Bone marrow (tissue), 2 donors: ENCODE measurements around the gene FIP1L1.
"Not testable (repeated sequence)": the region's sequence is repeated elsewhere in the genome, so short reads cannot be mapped to it uniquely, and the experiment has no call there.

Experiments
- DNase-seq, 2 donors: peaks; one replicate each; lab custom pipeline; 2025; lab: John Stamatoyannopoulos, UW

Gene FIP1L1

DNA sequence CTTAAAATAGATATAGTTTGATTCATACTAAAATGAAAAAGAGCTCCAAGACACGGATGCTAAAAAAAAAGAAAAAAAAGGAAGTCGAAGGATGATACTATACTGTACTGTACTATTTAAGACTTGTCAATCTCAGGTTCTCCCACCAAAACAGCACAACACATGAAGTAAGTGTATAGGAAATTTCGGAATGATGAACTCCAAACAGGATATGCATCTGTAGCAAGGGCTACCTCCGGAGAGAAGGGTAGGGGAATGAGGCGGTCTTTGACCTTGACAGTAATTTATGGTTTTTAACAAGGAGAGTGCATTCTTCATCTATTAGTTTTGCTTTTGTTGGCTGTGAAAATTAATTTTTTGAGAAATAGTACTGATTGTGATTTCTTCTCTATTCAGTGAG is 541 bp upstream of the FIP1L1 start:
- DNase-seq = peak in 1 of 2 donors; percentile 14

DNA sequence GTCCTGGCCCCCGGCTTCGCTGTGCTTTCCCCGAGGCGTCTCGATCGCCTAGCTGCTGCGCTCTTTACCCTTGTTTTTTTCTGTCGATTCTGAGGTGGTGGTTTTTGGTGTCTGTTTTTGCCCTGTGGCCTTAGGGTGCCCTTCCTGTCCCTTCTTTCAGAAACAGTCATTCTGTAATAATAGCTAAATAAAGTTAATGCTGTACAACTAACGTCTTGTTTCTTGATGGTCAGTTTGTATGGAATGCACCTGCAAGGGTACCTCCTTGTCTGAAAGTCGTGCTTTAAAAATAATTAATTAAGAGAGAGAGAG is 686 bp downstream of the FIP1L1 start:
- DNase-seq = no peak

DNA sequence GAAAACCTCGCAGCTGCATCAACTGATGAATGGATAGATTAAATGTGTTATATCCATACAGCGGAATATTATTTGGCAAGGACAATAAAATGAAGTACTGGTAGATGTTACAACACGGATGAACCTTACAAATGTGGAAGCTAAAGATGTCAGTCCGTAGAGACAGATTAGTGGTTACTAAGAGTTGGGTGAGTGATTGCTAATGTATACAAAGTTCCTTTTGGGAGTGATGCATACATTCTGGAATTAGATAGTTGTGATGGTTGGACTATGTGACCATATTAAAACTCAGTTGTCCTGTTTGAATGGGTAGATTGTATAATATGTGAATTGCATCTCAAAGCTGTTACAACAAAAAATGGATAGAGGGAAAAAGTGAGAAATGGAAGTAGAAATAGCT is 2.8 kb downstream of the FIP1L1 start:
- DNase-seq = no peak

DNA sequence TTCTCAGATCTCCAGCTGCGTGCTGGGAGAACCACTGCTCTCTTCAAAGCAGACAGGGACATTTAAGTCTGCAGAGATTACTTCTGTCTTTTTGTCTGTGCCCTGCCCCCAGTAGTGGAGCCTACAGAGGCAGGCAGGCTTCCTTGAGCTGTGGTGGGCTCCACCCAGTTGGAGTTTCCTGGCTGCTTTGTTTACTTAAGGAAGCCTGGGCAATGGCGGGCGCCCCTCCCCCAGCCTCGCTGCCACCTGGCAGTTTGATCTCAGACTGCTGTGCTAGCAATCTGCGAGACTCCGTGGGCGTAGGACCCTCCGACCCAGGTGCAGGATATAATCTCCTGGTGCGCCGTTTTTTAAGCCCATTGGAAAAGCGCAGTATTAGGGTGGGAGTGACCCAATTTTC is 32.0 kb downstream of the FIP1L1 start:
- DNase-seq = not testable (repeated sequence)

DNA sequence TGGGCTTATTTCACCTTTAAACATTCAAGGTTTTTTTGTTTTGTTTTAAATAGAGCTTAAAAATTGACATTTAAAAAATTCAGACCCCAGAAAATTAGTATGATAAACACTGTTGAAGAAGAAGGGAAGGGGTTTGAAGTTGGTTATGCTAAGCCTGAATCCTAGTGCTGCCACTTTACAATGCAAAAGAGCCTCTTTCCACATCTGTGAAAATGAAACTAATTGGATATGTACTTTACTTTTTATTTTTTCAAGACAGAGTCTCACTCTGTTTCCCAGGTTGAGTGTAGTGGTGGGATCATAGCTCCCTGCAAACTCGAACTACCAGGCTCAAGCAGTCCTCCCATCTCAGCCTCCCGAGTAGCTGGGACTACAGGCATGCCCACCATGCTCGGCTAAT is 41.8 kb downstream of the FIP1L1 start:
- no peak for DNase-seq

DNA sequence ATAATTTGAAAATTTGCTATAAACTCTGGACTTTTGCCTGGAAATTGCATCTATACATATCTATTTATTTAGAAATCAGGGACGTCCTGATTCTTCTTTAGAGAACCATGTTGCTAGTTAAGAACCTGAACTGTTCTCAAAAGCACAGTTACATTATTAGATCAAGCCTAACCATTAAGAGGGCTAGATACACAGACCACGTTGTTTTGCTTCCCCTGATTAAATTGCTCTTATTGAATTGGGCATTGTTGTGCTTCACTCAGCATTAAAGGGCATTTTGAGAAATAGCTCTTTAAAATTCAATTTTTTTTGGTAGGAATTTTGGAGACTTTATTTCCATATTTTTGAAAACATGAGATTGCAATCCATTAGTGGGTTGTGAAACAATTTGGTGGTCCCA is 44.4 kb downstream of the FIP1L1 start:
- DNase-seq = no peak

DNA sequence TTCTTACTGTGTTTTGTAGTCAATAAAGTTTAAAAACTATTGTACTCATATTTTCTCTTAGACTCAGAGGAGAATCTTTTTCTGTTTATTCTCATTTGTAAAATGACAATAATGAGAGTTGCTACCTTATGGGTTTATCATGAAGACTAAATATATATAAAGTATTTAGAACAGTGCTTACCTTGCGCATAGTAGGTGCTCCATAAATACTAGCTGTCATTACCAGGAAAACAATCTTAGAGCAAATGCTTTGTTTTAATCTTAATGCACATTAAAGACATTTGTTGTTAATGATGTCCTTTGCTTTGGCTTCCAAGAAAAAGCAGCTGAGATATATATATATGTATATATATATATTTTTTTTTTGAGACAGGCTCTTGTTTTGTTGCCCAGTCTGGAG is 44.9 kb downstream of the FIP1L1 start:
- no peak for DNase-seq

DNA sequence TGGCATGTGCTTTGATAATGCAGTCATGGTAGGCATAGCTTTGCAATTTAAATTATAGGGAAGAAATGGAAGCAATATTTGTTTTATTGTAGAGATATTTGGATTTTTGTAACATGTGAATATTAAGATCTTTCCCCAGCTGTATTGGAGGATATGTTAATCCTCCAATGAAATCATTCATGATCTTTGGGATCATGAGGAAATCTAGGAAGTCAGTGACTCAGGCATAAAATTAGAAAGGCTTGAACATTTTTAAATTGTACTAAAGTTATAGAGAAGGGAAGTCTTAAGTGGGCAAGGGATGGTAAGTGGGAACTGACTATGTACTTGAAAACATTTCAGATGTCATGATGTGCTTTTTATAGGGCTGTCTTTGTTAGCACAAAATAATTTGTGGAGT is 46.8 kb downstream of the FIP1L1 start:
- no peak for DNase-seq

DNA sequence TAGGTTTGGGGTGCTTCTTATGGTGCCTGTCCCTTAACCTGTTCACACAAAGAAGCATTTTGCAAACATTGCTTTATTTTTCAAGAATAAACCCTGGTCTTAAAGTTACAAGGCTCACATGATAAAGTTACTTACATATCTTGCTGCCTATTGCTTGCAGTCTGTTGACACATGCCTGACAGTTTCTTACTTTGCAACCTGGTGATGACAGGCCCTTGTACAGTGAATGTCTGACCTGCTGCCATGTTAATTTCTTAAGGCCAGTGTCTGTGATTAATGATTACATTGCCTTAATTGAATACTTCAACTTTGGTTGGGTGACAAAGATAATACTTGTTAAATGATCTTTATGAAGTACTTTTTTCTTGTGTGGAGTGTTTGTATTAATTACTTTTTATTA is 49.9 kb downstream of the FIP1L1 start:
- DNase-seq = no peak

DNA sequence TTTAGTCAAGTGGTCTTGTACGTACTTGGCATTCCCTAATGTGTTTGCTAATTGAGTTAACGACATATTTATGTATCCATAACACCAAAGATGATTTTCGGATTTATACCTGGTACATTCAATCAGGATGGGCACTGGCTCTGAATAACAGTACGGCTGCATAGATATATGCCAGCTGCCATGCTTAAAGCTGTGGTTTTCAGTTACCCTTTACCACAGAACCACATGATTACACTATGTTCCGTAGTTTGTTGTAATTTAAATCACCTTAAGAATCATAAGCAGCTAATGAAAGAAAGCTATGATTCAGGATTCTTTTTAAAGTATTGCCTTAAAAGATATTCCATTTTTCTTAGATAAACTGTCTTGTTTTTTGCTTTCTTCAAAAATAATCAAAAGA is 53.6 kb downstream of the FIP1L1 start:
- DNase-seq = no peak

DNA sequence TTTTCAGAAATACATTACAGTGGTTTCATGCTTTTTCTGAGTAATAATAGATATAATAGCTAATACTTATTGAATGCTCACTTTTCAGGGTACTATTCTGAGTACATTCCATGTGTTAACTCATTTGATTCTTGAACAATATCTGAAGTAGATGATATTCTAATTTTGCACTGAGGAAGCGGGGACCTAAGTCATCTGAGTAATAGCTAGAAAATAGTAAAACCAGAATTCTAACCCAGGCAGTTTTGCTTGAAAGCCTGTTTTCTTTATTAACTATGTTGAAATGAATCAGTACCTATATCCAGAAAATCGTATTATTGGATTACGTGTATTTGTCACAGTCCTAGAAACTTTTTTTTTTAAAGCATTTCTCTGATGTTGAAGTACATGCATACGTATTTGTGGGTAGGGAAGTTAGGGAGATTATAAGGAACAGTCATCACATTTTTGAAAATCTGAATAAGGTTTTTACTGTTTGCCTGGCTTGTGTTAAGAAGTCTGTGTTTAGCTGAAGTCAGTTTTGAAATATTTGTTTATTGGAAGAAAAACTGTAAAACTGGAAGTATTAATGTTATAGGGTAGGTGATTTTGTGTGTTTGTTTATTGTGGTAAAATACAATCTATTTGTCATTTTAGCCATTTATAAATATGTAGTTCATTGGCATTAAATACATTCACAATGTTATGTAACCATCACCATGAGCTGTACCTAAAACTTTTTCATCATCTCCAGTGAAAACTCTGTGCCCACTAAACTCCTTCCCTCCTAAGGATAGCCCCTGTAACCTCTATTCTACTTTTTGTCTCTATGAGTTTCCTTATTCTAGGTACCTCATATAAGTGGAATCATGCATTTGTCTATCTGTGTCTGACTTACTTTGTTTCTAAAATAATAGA is 55.3 kb downstream of the FIP1L1 start:
- DNase-seq = no peak

DNA sequence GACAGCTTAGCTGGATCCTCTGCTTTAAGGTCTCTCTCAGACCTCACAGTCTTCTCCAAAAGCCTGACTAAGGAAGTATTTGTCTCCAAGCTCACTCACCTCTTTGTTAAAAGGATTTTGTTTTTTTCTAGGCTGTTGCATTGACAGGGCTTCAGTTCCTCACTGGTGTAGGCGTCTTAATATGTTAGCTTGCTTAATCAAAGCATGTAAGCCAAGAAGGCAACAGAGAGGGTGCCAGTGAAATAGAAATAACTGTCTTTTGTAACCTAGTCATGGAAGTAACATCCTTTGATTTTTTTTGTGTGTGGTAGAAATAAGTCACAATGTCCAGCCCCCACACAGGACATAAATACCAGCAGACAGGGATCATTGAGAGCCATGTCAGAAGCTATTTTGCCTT is 58.8 kb downstream of the FIP1L1 start:
- DNase-seq = no peak

DNA sequence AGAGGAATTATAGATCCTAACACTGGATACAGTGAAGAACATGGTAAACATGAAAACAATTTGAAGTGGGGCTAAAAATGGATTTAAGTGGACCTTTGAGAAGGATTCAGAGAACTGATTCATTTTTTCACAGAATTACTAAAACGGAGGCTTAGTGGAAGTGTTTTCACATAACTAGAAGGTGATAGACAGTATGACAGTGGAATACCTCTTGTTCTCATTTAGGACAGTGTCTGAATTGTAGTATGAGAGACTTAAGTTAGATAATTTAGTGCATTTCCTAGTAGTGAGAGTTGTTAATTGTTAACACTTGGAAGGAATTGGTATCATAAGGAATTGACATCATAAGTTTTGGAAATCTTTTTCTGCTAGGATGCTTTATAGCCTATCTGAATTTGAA is 64.1 kb downstream of the FIP1L1 start:
- no peak for DNase-seq

DNA sequence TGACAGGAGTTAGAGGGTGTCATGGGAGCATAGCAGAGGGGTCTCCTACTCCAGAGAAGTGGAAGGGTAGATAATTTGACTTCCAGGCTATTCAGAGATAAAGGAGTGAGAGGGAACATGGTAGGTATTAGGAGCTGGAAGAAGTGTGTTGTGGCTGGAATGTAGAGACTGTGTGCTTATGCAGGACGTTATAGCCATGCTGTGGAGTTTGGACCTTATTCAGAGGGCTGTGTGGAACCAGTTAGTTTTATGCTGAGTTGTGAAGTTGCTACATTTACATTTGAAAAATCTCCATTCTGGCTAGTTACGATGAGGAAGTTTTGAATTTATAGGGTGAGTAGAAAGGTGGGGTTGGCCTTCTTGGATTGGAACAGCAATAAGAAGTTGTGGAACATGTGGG is 67.5 kb downstream of the FIP1L1 start:
- no peak for DNase-seq

DNA sequence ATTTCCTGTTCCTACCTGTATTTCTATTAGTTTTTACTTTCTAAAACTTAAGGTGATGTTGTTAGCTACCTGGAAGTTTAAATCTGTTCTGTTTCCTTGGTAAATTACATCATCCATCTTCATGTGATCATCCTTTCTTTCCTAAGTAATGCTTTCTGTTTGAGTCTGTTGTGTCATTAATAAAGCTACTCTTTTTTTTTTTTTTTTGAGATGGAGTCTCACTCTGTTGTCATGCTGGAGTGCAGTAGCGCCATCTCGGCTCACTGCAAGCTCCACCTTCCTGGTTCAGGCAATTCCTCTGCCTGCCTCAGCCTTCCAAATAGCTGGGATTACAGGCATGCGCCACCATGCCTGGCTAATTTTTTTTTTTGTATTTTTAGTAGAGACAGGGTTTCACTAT is 73.3 kb downstream of the FIP1L1 start:
- DNase-seq = no peak

DNA sequence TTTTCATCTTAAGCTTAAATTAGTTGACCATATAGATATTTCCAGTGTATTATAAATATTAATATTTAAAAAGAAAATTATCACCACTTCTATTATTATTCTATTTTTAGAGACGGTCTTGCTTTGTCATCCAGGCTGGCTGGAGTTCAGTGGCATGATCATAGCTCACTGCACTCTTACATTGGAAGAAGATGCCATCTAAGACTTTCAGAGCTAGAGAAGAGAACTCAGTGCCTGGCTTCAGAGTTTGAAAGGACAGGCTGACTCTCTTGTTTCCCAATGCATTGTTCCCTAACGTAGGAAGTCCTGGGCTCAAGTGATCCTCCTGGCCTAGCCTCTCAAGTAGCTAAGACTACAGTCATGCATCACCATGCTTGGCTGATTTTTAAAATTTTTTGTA is 75.9 kb downstream of the FIP1L1 start:
- no peak for DNase-seq

DNA sequence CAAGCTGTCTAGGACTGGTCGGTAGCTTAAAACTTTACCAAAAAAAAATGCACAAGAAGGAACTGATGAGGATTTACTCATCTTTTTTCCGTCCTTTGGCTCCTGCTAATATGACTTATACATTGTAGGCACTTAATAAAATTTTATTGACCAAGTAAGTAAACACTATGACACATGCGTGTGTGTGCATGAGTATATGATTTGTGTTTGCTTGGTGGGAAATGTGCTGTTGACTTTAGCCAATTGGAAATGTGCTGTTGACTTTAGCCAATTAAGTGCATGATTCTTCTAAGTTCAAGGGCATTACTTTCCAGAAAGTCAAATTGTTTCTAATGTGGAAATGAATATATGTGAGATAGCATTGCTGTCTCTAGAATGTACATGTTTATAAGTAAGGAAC is 78.3 kb downstream of the FIP1L1 start:
- DNase-seq = no peak

DNA sequence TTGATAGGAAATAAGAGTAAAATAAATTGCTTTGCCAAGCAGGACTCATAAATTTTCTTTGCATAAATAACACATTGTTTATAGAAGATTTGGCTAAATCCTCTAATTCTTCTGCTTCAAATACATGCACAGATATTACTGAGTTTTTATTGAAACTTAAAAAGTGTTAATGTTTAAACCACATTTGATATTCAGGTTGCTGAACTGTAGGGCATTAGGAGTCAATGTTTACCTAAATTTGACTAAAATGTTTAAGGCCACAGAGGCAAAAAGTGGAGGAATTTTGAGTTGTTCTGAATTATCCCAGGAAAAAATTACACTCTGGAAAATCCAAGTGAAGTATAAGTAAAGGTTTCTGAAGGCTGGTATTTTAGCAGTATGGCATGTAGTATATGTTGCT is 78.7 kb downstream of the FIP1L1 start:
- DNase-seq = no peak

DNA sequence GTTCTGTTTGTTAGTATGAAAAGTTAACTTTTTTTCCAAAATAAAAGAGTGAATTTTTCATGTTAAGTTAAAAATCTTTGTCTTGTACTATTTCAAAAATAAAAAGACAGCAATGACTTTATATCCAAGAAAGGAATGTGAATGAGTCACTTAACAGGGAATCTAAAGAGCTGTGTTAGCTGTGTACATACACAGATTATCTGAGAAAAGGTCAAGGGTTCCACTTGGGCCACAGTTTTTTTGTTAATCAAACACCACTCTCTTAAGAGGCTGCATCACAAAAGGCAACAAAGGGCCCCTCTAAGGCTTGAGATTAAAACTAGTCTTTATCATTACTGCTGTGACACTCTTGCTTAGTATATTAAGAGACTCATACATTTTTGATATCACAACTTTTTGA is 82.1 kb downstream of the FIP1L1 start:
- DNase-seq = no peak

DNA sequence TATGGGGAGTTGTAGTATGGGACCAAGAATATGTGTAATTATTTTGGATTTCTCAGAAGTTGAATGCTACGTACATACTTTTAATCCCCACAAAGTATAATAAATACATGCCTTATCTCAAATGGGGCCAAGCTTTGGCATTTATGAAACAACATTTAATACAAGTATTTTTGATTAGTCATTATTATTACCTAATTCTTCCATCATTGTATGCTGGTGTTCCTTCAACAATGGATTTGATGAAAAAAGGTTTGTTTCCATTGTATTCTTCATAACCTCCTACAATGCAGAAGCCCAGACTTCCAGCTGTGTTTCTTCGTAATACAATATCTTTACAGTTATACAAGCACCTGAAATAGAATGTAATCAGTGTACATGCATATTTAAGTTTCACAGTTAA is 83.8 kb downstream of the FIP1L1 start:
- DNase-seq = no peak

DNA sequence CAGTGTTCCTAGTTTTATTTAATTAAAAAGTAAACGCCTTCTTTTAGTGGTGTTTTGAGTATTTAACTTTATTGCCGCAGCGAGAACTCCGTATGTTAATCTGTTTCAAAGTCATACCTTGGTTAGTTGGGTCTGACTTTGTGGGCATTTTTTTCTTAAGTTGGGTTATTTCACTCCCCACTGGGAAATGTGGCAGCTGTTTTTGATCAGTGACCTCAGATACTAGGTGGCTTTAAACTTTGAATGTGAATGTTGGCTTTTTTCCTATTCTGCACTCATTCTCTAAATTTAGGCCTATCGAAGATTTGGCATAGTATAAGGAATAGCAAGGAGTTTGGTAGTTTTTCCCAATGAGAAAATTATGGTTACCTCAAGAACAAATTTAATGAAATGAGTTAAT is 85.9 kb downstream of the FIP1L1 start:
- DNase-seq = no peak

DNA sequence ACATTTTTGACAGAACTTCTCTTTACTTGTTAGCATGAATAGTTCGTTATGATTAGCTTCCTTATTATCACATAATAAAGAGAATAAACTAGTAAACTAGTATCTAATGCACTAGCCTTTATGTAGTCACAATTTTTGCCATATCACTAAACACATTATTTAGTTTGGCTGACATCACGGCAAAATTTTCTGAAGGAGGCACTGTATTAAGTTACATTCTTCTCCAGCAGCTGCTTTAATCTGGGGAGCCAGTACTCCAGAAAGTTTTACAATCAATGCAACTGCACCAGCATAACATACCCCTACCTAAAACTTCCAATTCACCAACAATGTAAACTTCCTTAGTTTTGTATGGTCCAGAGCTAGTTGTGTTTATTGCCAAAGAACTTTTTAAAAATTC is 87.8 kb downstream of the FIP1L1 start:
- no peak for DNase-seq

DNA sequence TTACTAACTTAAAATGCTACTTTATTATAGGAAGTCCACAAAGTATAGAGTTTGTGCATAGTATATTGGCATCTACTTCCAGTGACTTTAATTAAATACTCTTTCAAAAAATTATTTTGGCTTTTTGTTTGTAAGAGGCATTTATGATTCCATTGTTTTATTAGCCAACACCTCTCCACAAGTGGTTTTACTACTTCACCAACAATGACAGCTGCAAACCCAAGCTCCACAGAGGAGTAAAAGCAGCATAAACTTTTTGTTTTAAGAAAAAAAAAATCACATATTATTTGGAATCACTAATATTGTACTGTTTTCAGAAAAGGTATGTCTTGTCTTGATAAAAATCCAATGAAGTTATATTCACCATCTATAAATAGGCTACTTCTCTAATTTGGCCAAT is 88.5 kb downstream of the FIP1L1 start:
- no peak for DNase-seq

DNA sequence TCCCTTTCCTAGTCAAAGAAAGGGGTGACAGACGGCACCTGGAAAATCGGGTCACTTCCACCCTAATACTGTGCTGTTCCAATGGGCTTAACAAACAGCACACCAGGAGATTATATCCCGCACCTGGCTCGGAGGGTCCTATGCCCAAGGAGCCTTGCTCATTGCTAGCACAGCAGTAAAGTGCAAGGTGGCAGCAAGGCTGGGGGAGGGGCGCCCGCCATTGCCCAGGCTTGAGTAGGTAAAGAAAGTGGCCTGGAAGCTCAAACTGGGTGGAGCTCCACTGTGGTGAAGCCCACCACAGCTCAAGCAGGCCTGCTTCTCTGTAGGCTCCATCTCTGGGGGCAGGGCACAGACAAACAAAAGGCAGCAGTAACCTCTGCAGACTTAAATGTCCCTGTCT is 89.1 kb downstream of the FIP1L1 start:
- DNase-seq = not testable (repeated sequence)
